Measurements from ENCODE around the gene DST.

DNA sequence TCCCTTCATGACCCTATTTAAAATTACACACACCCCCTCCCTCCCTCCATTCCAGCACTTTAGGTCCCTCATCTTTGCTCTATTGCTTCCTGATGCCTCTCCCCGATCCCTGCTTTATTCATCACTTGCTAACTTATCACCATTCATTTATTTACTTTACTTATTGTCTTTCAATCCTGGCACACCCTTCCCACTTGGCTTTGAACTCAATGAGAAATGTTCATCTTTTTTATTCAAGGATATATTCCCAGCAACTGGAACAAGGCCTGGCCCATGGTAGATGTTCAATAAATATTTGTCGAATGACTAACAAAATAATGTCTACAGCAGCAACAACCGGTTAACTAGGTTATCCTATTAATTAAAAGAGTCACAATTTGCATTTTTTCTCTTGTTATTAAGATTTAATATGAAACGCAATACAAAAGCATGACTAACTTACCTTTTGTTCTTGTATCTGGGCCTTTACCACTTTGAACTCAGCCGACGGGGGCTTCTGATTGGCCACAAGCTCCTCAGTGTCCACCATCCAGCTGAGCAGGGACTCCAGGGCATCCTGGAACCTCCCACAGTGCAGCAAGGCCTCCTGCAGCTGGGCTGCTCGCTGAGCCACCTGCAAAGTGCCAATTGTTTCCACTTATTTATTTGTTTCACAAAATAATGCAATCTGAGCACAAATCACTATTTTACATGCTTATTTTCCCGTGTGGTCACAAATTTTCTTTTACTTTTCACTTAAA lies 107.8 kb downstream of the DST start:
- TF ChIP-seq PRDM15 (CRISPR knock-in tag; IDR thresholded peaks at IDR 0.05) (no peak), NFYB (CRISPR knock-in tag; conservative IDR thresholded peaks at IDR 0.05; ENCODE audit: low read depth) (no peak), MAX (CRISPR knock-in tag; IDR thresholded peaks at IDR 0.05) (no peak), ESRRA (CRISPR knock-in tag; IDR thresholded peaks at IDR 0.05; ENCODE audit: borderline replicate concordance) (no peak), ZNF263 (CRISPR knock-in tag; IDR thresholded peaks at IDR 0.05; ENCODE audit: low read depth) (no peak), IRF2 (CRISPR knock-in tag; IDR thresholded peaks at IDR 0.05; ENCODE audit: borderline replicate concordance, low read depth) (no peak), PRRX2 (CRISPR knock-in tag; IDR thresholded peaks at IDR 0.05) (no peak), ATF1 (CRISPR knock-in tag; IDR thresholded peaks at IDR 0.05) (no peak), NR3C1 (CRISPR knock-in tag; conservative IDR thresholded peaks at IDR 0.05; ENCODE audit: low read depth) (no peak)
- TF ChIP-seq, protein P1, sequence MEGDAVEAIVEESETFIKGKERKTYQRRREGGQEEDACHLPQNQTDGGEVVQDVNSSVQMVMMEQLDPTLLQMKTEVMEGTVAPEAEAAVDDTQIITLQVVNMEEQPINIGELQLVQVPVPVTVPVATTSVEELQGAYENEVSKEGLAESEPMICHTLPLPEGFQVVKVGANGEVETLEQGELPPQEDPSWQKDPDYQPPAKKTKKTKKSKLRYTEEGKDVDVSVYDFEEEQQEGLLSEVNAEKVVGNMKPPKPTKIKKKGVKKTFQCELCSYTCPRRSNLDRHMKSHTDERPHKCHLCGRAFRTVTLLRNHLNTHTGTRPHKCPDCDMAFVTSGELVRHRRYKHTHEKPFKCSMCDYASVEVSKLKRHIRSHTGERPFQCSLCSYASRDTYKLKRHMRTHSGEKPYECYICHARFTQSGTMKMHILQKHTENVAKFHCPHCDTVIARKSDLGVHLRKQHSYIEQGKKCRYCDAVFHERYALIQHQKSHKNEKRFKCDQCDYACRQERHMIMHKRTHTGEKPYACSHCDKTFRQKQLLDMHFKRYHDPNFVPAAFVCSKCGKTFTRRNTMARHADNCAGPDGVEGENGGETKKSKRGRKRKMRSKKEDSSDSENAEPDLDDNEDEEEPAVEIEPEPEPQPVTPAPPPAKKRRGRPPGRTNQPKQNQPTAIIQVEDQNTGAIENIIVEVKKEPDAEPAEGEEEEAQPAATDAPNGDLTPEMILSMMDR (IDR thresholded peaks at IDR 0.05) = no peak
- TF ChIP-seq, protein P2, sequence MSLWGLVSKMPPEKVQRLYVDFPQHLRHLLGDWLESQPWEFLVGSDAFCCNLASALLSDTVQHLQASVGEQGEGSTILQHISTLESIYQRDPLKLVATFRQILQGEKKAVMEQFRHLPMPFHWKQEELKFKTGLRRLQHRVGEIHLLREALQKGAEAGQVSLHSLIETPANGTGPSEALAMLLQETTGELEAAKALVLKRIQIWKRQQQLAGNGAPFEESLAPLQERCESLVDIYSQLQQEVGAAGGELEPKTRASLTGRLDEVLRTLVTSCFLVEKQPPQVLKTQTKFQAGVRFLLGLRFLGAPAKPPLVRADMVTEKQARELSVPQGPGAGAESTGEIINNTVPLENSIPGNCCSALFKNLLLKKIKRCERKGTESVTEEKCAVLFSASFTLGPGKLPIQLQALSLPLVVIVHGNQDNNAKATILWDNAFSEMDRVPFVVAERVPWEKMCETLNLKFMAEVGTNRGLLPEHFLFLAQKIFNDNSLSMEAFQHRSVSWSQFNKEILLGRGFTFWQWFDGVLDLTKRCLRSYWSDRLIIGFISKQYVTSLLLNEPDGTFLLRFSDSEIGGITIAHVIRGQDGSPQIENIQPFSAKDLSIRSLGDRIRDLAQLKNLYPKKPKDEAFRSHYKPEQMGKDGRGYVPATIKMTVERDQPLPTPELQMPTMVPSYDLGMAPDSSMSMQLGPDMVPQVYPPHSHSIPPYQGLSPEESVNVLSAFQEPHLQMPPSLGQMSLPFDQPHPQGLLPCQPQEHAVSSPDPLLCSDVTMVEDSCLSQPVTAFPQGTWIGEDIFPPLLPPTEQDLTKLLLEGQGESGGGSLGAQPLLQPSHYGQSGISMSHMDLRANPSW (CRISPR knock-in tag; conservative IDR thresholded peaks at IDR 0.05; ENCODE audit: low read depth) = no peak

All from WTC11 (cell line).